ENCODE measurements around the gene TBL2.
"Not testable (repeated sequence)": the region's sequence is repeated elsewhere in the genome, so short reads cannot be mapped to it uniquely, and the experiment has no call there.

TBL2 gene

DNA sequence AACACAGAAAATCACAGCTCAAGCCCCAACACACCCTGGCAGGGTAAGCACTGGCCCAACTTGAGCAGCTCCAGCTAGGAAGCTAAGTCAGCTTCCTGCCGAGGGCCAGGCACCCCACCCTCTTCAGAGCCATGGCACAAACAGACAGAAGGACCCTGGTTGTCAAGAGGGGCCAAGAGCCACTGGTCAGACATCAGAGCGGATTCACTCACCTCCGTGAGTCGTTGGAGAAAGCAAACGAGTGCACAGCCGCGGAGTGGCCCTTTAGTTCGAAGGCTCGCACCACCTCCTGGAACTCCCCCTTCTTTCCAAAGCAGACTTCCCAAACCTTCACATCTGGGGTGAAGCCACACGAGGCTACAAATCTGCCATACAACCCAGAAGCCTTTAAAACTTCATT lies 7.4 kb downstream of the TBL2 start:
- DNase-seq = no peak

DNA sequence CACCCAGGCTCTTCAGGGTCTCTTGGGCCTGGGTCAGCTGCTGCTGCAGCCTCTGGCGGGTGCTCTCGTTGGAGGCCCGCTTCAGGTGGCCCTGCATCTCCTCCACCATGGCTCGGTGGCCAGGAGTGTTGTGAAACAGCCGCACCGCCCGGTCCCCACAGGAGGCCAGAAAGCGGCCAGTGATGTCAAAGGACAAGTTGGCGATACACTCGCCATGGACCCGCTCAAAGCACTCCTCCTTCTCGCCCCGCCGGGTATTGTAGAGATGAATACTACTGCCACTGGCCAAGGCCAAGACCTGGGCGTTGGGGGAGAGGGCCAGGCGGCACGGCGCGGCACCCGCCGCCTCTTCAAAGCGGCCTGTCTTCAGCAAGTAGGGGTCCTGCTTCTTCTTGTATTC lies 7.9 kb downstream of the TBL2 start:
- no peak for DNase-seq

DNA sequence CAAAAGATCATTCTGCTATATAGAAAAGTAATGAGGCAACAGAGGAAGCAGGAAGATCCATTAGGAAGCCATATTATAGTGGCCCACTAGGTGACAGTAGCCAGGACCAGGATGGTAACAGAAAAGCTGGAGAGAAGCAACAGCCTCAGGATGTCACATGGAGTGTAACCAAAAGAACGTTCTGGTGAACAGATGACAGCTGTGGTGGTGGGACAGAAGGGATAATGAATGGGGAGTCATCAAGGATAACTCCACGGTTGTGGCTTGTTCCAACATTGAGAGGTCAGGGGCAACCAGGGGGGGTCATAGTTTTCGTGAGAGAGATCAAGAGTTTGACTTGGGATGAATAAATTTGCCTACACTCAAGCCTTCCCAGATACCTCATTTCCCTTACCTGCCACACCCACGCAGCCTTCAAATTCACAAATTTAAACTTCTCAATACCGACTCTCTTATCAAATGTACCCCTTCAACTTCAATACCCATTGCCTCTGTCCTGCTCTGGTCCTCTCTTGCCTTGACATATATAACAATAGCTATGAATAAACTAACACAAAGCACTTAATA lies 9.3 kb downstream of the TBL2 start:
- DNase-seq = no peak

DNA sequence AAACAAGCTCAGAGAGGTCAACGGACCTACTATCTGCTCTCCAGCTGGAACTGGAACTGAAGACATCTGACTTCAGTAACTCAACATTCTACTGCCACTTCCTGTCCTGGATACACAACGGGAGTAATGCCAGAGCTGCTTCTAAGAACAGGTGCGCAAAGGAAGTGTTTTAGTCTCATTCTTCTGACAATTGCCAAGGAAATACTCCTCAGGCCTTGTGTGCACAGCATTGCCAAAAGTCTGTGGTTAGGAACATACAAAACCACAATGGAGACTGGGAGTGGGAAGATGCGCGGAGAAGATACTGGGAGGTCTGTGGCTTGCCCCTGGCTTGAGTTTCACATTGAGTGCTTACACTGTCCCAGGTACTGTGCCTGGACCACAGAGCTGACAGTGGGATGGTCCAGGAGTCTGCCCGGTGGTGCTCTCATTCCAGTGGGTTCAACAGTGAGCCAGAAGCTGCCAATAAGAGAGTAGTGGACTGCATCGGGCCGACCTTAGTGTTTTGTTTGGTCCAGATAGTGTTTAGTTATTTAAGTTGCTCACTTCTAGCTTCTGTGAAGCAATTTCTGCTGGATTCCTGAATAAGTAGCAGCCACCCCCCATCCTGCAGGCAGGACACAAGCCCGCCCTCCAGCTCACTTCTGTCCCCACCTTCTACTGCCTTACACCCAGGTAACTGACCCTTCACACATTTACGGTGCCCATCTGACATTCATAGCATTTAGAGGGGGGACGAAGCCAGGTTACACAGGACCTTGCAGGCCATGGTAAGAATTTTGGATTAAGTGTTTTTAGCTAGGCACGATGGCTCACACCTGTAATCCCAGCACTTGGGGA lies 10.3 kb downstream of the TBL2 start:
- DNase-seq = no peak

DNA sequence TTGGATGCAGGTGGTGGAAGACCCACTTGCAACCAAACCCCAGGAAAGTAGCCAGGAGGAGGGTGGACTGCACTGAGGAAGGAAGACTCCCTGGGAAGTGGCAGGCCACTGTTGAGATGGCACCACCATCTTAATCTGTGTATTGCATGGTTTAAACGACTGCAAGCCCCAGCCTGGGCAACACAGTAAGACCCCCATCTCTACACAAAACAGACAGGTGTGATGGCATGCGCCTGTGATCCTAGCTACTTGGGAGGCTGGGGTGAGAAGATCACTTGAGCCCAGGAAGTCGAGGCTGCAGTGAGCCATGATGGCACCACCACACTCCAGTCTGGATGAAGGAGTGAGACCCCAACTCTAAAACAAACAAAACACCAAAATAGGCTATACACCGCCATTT lies 11.2 kb downstream of the TBL2 start:
- DNase-seq = no peak

DNA sequence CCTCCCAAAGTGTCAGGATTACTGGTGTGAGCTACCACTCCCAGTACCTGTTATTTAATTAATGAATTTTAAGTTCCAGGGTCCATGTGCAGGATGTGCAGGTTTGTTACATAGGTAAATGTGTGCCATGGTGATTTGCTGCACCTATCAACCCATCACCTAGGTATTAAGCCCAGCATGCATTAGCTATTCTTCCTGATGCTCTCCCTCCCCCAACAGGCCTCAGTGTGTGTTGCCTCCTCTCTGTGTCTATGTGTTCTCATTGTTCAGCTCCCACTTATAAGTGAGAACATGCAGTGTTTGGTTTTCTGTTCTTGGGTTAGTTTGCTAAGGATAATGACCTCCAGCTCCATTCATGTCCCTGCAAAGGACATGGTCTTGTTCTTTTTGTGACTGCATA lies 11.9 kb downstream of the TBL2 start:
- DNase-seq = not testable (repeated sequence)

DNA sequence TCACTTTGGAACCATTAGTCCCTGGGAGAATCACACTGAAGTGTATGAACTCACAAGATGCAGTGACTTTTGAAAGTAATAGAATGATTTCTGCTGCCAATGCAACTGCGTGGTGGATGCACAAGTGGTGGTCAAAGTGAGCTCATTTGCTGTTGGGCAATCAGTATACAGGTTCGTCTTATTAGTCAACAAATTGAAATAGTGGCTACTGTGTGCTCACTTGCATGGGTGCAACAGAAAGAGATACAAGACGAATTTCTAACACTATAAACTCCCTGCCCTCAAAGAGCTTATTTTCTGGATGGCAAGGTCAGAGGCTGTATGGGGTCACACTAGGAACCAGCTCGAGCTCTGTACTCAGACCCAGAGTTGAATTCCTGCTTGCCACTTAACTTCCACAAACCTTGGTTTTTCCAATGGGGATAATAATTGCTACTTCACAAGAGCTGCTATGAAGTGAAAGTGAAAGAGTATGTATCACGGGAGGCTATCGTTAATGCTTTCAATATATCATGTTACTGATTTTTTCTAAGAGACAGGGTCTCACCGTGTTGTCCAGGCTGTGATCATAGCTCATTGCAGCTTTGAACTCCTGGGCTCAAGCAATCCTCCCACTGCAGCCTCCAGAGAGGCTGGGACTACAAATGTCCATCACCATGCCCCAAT lies 12.6 kb downstream of the TBL2 start:
- no peak for DNase-seq

DNA sequence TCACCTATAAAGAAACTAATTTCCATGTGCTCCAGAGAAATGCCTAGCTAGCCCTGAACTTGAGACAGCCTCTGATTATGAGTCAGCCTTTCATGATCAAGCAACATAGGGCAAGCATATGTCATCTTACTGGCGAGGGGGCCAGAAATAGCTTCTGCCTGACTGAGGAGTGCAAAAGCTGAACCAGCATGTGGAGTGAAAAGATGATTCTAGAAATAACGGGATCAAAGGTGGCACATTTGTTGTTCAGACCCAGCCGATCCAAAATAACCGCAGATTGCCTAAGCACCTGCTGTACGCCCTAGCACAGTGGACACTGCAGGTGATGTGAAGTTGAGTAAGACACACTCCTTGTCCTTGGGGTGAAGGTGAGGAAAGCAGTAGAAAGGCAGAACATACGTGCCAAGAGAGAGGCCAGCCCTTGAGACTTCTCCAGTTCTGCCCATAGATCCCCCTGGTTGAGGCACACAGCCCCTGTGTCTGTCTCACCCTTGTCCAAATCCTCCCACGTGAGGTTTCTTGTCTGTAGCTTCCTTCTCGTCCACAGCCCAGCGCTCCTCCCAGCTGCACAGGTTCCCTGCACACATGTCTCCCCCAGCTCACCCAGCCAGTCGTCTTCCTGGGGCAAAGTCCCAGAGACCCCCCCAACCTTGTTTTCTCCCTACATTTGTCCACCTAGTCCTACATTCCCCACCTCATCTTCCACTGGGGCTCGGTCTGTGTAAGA lies 18.1 kb downstream of the TBL2 start:
- peak in 1 of 51 donors; percentile 15 for DNase-seq

DNA sequence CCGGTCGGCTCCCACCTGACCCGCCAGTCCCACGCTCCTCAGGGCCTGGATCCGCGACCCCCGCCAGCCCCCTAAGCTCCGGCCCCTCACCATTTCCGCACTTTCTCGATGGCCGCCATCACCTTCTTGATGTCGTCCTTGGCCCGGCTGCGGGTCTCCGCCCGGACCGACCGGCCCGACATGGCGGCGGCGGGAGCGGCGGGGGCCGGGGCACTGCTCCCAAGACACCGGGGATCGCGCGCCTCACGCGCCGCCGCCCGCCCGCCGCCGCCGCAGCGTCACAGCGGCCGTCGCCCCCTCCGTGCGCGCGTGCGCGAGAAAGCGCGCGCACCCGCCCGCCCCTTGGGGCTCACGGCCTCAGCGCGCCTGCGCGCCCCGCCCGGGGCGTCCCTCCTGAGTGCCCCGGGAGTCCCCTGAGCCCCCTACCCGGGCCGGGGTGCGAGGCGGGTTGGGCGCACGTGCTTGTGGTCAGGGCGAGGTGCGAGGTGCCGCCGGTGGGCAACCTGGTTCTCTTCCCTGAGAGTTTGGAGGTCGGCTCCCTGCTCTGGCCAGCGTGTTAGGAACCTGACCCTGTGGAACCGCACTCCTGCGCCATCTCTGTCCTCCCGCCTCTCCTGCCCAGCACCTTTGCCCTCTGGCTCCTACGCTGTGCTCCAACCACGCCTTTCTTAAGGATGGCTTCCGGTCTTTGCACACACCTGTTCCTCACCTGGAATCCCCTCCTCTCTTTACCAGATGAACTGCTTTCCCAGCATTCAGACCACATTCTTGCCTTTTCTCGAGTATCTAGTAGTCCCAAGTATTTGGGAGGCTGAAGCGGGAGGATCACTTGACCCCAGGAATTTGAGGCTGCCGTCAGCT lies 20.8 kb downstream of the TBL2 start, which contains the start of gene BCL7B:
BCL7B (minus strand) TSS at position 294 of the 861 bp plus-strand sequence; CDS start at position 182, 112 bp downstream.
- peak in 47 of 51 donors; percentile 18 to 87 (median 66) for DNase-seq

DNA sequence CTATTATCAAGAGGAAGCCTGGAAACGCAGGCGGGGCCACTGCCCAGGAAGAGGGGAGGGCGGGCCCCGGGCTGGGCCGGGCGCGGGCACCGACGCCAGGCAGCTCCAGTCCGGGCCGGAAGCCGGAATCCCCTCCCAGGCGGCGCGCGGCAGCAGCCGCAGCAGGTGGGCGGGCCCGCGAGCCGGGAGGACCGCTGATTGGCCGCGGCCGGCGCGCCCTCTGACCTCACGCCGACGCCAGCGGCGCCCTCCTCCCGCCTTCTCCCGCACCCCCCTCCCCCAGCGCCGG lies 21.3 kb downstream of the TBL2 start:
- peak in 50 of 51 donors; percentile 50 to 95 (median 87) for DNase-seq

DNA sequence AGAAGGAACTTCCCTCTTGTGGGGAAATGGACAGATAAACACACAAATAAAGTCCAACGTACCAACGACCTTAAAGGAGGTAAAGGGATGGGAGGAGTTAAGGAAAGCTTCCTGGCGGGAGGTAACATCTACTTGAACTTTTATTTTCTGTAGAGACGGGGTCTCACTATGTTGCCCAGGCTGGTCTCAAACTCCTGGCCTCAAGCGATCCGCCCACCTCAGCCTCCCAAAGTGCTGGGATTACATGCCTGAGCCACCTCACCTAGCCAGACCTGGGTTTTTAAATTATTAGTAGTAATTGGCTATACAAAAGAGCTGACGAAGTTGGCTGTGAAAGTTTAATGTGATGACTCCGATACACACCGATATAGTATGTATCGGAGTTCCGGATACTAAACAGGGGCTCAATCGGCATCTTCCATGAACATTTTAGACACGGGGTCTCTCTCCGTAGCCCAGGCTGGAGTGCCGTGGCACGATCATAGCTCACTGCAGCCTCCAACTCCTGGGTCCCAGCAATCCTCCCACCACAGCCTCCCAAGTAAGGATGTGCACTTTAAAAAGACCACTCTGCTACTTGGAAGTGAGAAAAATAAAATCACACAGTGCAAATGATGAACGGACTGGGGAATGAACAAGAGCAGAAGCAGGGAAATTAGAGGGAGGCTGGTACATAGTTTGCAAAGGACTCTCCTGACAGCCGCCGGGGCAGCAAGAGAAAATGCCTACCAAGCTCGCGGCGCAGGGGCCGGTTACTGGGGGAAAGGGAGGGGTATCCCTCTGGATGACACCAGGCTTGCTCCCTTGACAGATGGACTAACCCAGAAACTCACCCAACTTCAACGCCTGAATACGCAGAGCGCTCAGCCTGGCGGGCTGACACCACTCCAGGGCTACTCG lies 21.9 kb downstream of the TBL2 start:
- DNase-seq = peak in 1 of 51 donors; percentile 39

DNA sequence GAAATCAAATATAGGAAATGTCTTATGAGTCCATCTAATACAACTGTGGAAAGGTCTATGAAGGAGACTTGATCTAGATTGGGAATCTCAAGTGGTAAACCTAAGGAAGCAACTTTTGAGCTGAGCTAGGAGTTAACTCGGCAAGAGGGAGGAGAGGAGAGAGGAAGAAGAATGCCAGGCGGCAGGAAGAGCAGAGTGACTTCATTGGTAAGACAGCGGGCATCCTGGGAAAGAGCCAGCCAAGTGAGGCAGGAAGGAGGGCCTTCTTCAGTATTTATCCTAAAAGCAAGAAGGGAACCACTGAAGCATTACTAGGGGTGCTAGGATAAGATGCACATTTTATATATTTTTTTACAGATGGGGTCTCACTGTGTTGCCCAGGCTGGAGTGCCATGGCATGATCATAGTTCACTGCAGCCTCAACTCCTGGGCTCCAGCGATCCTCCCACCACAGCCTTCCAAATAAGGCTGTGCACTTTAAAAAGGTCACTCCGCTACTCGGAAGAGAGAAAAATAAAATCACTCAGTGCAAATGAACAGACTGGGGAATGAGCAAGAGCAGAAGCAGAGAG lies 22.9 kb downstream of the TBL2 start:
- DNase-seq = no peak

DNA sequence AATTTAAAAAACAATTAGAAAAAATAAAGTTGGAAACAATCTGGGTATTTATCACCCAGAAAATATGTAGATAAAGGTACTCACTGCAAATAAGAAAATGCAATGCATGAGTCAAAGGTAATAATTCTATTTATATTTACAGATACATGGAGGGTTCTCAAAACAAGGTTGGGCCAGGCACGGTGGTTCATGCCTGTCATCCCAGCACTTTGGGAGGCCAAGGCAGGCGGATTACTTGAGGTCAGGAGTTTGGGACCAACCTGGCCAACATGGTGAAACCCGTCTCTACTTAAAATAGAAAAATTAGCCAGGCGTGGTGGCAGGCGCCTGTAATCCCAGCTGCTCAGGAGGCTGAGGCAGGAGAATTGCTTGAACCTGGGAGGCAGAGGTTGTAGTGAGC lies 28.3 kb downstream of the TBL2 start:
- not testable (repeated sequence) for DNase-seq

DNA sequence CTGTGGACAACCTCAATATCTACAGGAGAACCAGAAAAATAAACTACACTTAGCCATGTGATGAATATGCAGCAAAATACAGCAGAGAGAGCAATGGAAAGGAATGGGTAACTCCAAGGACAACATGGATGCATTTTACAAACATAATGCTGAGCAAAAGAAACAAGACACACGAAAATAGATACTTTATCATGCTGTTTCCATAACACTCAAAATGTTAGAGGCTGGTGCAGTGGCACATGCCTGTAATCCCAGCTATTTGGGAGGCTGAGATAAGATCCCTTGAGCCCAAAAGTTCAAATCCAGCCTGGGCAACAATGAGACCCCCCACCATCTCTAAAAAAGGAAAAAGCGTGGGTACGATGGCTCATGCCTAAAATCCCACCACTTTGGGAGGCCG lies 29.2 kb downstream of the TBL2 start:
- DNase-seq = no peak

DNA sequence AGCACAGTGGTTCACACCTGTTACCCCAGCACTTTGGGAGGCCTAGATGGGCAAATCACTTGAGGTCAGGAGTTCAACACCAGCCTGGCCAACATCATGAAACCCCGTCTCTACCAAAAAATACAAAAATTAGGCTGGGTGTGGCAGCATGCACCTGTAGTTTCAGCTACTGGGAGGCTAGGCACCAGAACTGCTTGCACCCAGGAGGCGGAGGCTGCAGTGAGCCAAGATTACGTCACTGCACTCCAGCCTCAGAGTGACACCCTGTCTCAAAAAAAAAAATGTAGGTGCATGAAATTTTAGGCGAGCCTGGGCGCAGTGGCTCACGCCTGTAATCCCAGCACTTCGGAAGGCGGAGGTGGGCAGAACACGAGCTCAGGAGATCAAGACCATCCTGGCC lies 30.5 kb downstream of the TBL2 start:
- no peak for DNase-seq

DNA sequence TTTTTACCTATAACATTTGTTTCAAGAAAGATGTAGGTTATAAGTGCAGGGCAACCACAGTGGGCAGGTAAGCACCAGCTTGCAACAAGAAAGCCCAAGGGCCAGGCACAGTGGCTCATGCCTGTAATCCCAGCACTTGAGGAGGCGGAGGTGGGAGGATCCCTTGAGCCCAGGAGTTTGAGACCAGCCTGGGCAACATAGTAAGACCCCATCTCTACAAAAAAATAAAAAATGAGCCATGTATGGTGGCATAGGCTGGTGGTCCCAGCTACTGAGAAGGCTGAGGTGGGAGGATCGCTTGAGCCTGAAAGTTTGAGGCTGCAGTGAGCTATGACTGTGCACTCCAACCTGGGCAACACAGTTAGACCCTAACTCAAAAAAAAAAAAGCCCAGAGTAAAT lies 33.7 kb downstream of the TBL2 start:
- no peak for DNase-seq

DNA sequence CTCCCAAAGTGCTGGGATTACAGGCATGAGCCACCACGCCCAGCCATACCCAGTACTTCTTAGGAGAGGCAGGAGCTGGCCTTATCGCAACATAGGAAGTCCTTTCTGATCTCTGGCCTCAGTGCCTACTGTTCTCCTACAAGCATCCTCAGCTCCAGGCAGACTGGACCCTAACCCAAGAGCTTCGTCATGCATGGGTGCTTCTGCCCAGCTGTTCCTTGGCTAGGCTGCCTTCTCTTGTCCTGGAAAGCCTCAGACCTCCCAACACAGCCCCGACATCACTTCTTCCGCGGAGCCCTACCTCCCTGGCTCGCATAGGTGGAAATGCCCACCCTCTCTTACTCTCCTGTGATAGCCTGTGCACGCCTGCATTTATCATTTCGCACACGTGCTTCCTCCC lies 36.7 kb downstream of the TBL2 start:
- DNase-seq = no peak

DNA sequence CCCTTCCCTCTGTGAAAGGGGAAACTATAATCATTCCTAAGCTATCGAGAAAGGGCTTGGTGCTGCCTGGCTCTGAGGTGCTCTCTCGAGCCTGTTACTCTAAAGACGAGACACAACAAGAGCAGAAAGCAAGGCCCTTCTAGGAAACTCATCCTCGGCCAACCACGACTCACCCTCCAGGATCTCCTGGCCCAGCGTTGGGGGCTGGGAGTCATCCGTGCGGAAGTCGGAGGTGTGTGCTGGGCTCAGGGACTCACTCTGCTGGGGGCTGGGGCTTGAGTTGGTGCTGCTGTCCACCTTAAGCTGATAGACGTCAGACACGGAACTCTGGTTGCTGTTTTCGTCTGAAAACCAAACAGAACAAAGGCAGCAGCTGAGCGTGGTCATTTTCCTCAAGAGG lies 38.7 kb downstream of the TBL2 start:
- DNase-seq = no peak

DNA sequence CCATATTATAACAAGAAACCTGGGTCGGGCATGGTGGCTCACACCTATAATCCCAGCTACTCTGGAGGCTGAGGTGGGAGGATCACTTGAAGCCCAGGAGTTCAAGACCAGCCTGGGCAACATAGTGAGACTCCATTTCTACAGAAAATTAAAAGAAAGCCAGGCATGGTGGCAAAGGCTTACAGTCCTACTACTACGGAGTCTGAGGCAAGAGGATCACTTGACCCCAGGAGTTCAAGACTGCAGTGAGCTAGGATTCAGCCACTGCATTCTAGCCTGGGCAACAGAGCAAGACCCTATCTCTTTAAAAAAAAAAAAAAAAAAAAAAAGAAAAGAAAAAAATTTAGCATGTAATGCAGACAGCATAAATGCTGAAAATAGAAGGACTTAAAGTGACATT lies 39.9 kb downstream of the TBL2 start:
- DNase-seq = not testable (repeated sequence)

DNA sequence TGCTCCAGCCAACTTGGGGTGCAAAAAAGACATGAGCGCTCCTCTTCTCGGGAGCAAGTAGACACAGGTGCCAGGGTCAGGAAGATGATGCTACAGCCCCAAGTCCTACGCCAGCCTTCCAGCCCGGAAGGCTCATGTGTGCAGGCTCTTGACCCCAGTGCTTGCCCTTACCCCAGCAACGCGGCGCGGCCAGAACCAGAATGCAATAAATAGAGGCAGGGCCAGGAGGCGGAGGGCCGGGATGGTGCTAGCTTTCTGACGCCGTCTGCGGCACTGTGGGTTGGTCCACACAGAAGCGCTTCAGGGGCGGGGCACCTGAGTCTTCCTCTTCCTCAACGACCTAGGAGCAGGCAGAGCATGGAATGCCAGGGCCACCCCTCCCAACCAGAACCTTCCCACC lies 41.3 kb downstream of the TBL2 start:
- no peak for DNase-seq

Measured in hypothalamus (tissue), 51 donors.